KOPT-K1 (cell line): ENCODE measurements around the gene BRSK2.

Source experiments
- H3K27ac ChIP-seq: fragments of 200-600 bp; sonication (generic); 2 replicates; pipeline ENCODE4 v1.5.1; 2016; ENCODE audit warnings: antibody characterized with exemption, mild to moderate bottlenecking, low read depth, low read length; ENCODE audit not compliant: poor library complexity, severe bottlenecking
- H3K36me3 ChIP-seq: fragments of 200-600 bp; sonication (generic); 2 replicates; pipeline ENCODE4 v1.5.1; 2017; ENCODE audit warnings: antibody characterized with exemption, mild to moderate bottlenecking, low read length, moderate library complexity; ENCODE audit not compliant: insufficient read depth
- H3K9me3 ChIP-seq: fragments of 200-600 bp; sonication (generic); 2 replicates; pipeline ENCODE4 v1.5.1; 2017; ENCODE audit warnings: antibody characterized with exemption, low read length, mild to moderate bottlenecking; ENCODE audit not compliant: insufficient read depth, poor library complexity, severe bottlenecking

The BRSK2 gene

GRCh38 chr11:1458340-1459218 is 68.8 kb downstream of the BRSK2 start:
- no peaks in the 10 kb centered on the region for H3K9me3 ChIP-seq
- H3K27ac ChIP-seq, result no peak overlapping the region
- no peaks in the 10 kb centered on the region for H3K36me3 ChIP-seq

GRCh38 chr11:1459219-1459575 is 69.5 kb downstream of the BRSK2 start:
- H3K27ac ChIP-seq, result no peak overlapping the region
- H3K9me3 ChIP-seq, result no peaks in the 10 kb centered on the region
- H3K36me3 ChIP-seq, result no peaks in the 10 kb centered on the region

DNA sequence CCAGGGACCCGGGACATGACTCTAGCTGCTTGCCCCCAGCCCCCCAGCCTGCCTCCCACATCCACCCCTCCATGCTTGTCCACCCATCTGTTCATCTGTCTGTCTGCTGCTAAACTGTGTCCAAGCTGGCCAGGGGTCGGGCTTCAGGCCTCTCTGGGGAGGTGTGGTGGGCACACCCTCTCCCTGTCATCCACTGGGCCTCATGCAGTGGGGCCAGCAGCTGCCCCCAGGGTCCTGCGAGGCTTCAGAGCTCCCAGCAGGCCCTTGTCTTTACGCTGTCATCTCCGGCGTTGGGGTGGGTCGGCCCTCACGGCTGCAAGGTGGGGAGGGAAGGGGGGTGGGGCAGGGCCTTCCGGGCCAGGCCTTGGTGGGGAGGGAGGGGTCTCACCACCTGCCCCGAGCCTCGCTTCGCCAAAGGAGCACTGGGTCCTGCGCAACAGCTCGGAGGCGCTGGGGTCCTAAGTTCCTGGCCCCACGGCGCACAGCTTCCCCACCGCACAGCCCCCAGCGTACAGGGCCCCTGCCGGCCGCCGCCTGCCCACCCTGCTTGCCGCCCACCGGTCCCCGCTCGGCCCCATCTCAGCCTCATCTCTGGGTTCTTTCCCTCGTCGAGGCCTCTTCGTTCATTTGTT is 70.1 kb downstream of the BRSK2 start:
- Histone ChIP-seq H3K27ac (no peak overlapping the region), H3K36me3 (no peaks in the 10 kb centered on the region), H3K9me3 (no peaks in the 10 kb centered on the region)

DNA sequence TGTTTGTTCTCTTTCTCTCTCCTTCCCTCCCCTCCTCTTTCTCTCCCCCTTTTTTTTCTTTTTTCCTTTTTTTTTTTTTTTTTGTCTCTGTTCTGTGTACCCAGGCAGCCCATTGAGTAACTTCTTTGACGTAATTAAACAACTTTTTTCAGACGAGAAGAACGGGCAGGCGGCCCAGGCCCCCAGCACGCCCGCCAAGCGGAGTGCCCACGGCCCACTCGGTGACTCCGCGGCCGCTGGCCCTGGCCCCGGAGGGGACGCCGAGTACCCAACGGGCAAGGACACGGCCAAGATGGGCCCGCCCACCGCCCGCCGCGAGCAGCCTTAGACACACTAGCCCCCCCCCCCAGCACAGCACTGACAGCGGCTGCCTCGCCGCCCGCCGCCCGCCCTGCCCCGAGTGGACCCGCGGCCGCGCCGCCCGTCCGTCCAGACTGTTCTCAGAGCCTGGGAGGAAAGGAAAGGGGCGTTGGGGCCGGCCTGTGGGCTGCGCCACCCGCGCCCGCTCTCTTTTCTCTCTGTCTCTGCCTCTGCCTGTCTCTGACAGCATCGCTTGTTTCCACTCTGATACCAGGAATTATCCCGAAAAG is 70.8 kb downstream of the BRSK2 start:
- Histone ChIP-seq H3K27ac (no peak overlapping the region), H3K9me3 (no peaks in the 10 kb centered on the region), H3K36me3 (no peaks in the 10 kb centered on the region)

DNA sequence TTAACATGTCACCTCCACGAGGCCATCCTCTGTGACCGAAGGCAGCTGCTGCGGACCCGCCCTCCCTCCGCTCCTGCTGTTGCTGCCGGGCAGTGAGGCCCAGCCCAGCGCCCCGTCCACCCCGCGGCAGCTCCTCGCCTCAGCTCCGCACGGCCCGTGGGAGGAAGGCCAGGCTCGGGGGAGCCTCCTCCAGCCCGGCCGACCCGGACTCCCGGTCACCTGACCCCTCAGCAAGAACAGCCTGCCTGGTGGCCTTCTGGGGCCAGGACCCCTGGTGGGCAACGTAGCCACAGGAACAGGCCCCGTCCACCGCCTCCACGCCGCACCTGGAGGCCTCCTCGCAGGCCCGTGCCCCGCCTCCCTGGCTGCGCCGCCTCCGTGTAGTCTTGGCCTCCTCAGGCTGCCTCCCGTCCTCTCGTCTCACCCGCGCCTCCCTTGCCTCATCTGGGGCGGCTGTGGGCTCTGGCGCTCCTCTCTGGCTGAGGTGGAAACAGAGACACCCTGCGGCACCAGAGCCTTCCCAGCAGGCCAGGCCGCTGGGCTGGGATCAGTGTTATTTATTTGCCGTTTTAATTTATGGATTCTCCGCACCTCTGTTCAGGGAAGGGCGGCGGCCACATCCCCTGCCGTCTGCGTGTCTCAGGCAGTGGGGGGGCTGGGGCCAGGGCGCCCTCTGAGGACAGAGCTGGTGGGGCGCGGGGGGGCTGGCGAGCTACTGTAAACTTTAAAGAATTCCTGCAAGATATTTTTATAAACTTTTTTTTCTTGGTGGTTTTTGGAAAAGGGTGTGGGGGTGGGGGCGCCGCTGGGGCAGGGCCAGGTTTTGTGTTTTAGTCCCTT is 71.5 kb downstream of the BRSK2 start:
- H3K36me3 ChIP-seq, result no peaks in the 10 kb centered on the region
- no peak overlapping the region for H3K27ac ChIP-seq
- no peaks in the 10 kb centered on the region for H3K9me3 ChIP-seq

GRCh38 chr11:1461826-1462697 is 72.3 kb downstream of the BRSK2 start:
- Histone ChIP-seq H3K9me3 (no peaks in the 10 kb centered on the region), H3K36me3 (no peaks in the 10 kb centered on the region), H3K27ac (no peak overlapping the region)

DNA sequence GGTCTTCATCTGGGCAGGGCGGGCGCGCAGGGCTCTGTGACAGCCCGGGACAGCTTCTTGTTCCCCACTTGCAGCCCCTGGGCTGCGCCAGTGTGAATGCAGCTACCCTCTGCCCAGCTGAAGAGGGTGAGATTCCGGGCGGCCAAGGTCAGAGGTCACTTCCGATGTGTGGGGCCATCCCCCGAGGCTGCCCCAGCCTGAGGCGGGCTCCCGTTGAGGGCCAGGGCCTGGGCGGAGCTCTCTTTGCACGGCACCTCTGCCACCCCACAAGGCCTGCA is 72.9 kb downstream of the BRSK2 start:
- Histone ChIP-seq H3K27ac (no peak overlapping the region), H3K36me3 (no peaks in the 10 kb centered on the region), H3K9me3 (no peaks in the 10 kb centered on the region)

DNA sequence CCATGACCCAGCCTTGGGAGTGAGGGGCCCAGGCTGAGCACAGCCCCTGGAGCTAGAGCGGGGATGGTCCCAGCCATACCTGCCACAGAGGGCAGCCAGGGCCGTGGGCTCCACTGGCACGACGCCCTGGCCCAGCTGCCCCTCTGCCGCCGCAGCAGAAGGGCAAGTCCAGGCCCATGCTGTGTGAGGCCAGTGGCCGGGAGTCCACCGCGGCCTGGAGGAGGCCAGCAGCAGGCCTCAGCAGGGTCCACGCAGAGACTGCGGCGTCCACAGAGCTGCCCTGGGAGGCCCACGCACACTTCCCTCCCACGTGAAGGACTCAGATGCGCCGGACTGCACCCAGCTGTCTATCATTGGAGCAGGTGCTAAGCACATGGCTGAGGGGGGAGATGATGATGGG is 73.3 kb downstream of the BRSK2 start:
- Histone ChIP-seq H3K27ac (no peak overlapping the region), H3K9me3 (no peaks in the 10 kb centered on the region), H3K36me3 (no peaks in the 10 kb centered on the region)

DNA sequence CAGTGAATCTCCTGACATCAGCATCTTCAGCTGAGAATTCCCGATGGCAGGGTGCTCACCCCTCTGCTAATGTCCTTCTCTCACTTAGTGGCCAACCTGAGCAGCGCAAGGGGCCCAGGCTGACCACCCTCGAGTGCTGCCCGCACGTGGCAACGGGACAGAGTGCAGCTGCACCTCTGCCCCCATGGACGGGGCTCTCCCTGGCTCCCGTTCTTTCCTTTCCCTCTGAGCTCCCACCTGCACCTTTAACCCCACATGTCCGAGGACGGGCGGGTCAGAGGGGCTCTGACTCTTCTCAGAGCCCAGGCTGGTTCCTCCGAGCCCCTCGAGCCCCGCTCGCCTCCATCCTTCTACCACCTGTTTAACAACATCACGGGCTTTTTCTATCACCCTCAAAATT is 77.0 kb downstream of the BRSK2 start:
- Histone ChIP-seq H3K36me3 (no peaks in the 10 kb centered on the region; the same call in 1 of the 2 replicates), H3K9me3 (no peaks in the 10 kb centered on the region), H3K27ac (no peak overlapping the region)

GRCh38 chr11:1467270-1467669 is 77.5 kb downstream of the BRSK2 start:
- Histone ChIP-seq H3K27ac (no peak overlapping the region), H3K36me3 (no peaks in the 10 kb centered on the region; the same call in 1 of the 2 replicates), H3K9me3 (no peaks in the 10 kb centered on the region)

- no peaks in the 10 kb centered on the region; the same call in 1 of the 2 replicates for H3K36me3 ChIP-seq
- no peak overlapping the region for H3K27ac ChIP-seq
- no peaks in the 10 kb centered on the region for H3K9me3 ChIP-seq
Observed at GRCh38 chr11:1468002-1468401, 78.3 kb downstream of the BRSK2 start.

GRCh38 chr11:1468473-1469066 is 78.8 kb downstream of the BRSK2 start:
- Histone ChIP-seq H3K9me3 (no peaks in the 10 kb centered on the region), H3K27ac (no peak overlapping the region), H3K36me3 (no peaks in the 10 kb centered on the region; the same call in 1 of the 2 replicates)

GRCh38 chr11:1469287-1469910 is 79.7 kb downstream of the BRSK2 start:
- Histone ChIP-seq H3K9me3 (no peaks in the 10 kb centered on the region), H3K36me3 (no peaks in the 10 kb centered on the region; the same call in 1 of the 2 replicates), H3K27ac (no peak overlapping the region)
